Measurements from ENCODE around the gene C14orf39. TPM values are rescaled to one million over a fixed set of nuclear protein-coding genes. Genes with fewer than 3 reads are reported as not detected.

C14orf39 gene, protein sequence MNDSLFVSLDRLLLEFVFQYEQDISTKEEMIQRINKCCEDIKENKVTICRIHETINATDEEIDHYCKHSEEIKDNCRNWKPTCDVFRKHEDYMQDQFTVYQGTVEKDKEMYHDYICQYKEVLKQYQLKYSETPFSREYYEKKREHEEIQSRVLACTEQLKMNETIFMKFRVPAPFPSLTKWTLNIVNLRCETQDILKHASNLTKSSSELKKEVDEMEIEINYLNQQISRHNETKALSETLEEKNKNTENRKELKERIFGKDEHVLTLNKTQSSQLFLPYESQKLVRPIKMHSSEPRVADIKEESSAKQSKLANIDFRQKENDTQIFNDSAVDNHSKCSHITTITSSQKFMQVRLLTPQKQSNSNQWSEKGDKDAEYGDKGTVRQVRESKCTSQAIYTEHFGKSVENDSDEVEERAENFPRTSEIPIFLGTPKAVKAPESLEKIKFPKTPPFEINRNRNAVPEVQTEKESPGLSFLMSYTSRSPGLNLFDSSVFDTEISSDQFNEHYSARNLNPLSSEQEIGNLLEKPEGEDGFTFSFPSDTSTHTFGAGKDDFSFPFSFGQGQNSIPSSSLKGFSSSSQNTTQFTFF
- total RNA-seq (not detected), polyA plus RNA-seq (not detected)
- long read RNA-seq, donor 1 = 0 reads
- long read RNA-seq, donor 2 = 0 reads
- long read RNA-seq, donor 3 = 0 reads

DNA sequence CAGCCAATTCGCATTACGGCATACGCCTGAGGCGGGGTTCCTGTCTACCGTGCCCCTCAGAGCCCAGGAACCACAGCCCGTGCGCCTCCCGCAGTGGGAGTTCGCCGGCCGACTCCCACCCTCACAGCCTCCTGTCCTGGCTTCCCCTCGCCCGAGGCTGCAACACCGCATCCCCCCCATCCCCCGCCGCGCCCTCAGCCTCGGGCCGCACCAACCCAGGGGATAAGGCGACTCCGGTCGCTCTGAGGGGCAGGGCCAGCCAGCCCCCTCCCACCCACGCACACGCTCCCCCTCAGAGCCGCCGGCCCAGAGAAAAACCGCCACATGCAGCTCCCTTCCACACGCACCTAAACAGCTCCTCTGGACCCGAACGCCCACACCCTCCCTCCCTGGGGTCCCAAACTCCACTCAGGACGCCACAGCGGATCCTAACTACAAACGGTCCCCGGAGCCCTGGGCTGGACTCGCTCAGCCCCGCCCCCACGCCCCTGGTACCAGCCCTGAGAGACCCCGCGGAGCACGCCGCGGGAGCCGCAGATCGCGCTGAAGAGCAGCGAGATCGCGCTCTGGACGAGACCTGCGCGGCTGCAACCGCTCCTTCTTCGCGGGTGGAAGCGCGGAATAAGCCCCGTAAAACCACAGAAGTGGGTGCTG, at the start of gene C14orf39:
C14orf39 (minus strand) TSS at position 466 of the 654 bp plus-strand sequence. CDS start 985 bp downstream, outside the sequence.
- H3K9me3 ChIP-seq = peaks cover 0 to 2% (median 0%) of the 10 kb centered on the region in 12 donors
- 1 to 3% (median 2%) methylated on average over 39 to 57 of the region's 57 CpGs for WGBS, 4 donors
- no peaks in the 10 kb centered on the region for H3K36me3 ChIP-seq
- ATAC-seq (peak in 1 of 4 donors; percentile 20), DNase-seq (no peak)
- no peak for TF ChIP-seq CTCF (IDR thresholded peaks at IDR 0.05)
- no peak for TF ChIP-seq POLR2A (IDR thresholded peaks at IDR 0.05)
- intact Hi-C loops (cut with DNase I) = loop anchor here in 1 of 10 donors (10.0 kb wide), 1 partner anchor 421 kb away; no protein-coding TSS in a partner anchor
- peaks cover 13 to 85% (median 35%) of the 10 kb centered on the region in 9 donors for H3K27me3 ChIP-seq
- H3K4me3 ChIP-seq = peak within 1 kb of the TSS in 4 of 12 donors; percentile 5 to 24 (median 22)
- peaks cover 0 to 11% (median 0%) of the 10 kb centered on the region in 12 donors for H3K4me1 ChIP-seq
- H3K27ac ChIP-seq = no peak within 1 kb of the TSS

DNA sequence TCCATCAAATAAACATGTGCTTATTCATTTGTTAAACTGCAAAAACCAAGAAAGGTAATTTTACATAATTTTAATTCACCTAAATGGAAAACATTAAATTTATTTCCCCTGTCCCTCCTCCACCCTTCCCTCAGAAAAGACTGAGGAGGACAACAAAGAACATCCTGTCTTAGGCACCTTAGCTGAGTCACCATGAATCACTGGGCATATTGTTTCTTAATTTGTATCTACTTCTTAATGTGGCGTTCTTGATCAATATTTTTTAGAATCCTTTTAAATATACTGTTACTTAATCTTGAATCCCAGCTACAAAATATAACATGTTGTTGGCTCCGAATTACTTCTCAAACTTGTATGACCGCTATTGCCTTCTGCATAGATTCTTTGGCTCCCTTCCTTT, 46.6 kb upstream of the C14orf39 start:
- no peaks in the 10 kb centered on the region for H3K36me3 ChIP-seq
- WGBS, 4 donors = 60 to 80% (median 67%) methylated on average over 3 of the region's 3 CpGs
- intact Hi-C loops (cut with DNase I) = no loop called here
- H3K27ac ChIP-seq = no peak overlapping the region
- DNase-seq (no peak), ATAC-seq (no peak)
- no peaks in the 10 kb centered on the region for H3K4me1 ChIP-seq
- TF ChIP-seq POLR2A (IDR thresholded peaks at IDR 0.05) (no peak), CTCF (IDR thresholded peaks at IDR 0.05) (no peak)
- H3K4me3 ChIP-seq = no peak overlapping the region
- peaks cover 0 to 2% (median 0%) of the 10 kb centered on the region in 12 donors for H3K9me3 ChIP-seq
- peaks cover 0 to 36% (median 3%) of the 10 kb centered on the region in 9 donors for H3K27me3 ChIP-seq

- no peaks in the 10 kb centered on the region for H3K36me3 ChIP-seq
- DNase-seq = peak in 1 of 5 donors; percentile 56
- intact Hi-C loops (cut with DNase I) = no loop called here
- peaks cover 0 to 27% (median 12%) of the 10 kb centered on the region in 12 donors for H3K4me1 ChIP-seq
- H3K27me3 ChIP-seq = peaks cover 55 to 99% (median 82%) of the 10 kb centered on the region in 9 donors
- no peaks in the 10 kb centered on the region for H3K9me3 ChIP-seq
- TF ChIP-seq CTCF (IDR thresholded peaks at IDR 0.05) = no peak
- no peak for TF ChIP-seq POLR2A (IDR thresholded peaks at IDR 0.05)
- ATAC-seq = no peak
- peak overlapping the region in 5 of 12 donors; percentile 12 to 41 (median 35) for H3K4me3 ChIP-seq
- WGBS, 4 donors = 4 to 7% (median 5%) methylated on average over 34 to 66 of the region's 66 CpGs
- H3K27ac ChIP-seq = no peak overlapping the region
These were observed 29.8 kb upstream of the C14orf39 start for GRCh38 chr14:60515511-60516289.
